Measurements from ENCODE around the gene DENND5A.
A peak's percentile ranks its signal among the peaks of the same experiment; 100 is the strongest.
"Not testable (repeated sequence)": the region's sequence is repeated elsewhere in the genome, so short reads cannot be mapped to it uniquely, and the experiment has no call there.

The DENND5A gene

GRCh38 chr11:9264316-9265210 is 587 bp downstream of the DENND5A start:
- DNase-seq = peak; percentile 44 to 83

GRCh38 chr11:9263840-9264315 is 1.3 kb downstream of the DENND5A start:
- peak; percentile 42 to 64 for DNase-seq

DNA sequence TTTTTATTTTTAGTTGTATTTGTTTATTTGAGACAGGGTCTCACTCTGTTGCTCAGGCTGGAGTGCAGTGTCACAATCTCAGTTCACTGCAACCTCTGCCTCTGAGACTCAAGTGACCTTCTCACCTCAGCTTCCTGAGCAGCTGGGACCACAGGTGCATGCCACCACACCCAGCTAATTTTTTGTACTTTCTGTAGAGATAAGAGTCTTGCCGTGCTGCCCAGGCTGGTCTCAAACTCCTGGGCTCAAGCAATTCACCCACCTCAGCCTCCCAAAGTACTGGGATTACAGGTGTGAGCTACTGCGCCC is 4.4 kb downstream of the DENND5A start:
- peak; percentile 19 to 26 for DNase-seq

DNA sequence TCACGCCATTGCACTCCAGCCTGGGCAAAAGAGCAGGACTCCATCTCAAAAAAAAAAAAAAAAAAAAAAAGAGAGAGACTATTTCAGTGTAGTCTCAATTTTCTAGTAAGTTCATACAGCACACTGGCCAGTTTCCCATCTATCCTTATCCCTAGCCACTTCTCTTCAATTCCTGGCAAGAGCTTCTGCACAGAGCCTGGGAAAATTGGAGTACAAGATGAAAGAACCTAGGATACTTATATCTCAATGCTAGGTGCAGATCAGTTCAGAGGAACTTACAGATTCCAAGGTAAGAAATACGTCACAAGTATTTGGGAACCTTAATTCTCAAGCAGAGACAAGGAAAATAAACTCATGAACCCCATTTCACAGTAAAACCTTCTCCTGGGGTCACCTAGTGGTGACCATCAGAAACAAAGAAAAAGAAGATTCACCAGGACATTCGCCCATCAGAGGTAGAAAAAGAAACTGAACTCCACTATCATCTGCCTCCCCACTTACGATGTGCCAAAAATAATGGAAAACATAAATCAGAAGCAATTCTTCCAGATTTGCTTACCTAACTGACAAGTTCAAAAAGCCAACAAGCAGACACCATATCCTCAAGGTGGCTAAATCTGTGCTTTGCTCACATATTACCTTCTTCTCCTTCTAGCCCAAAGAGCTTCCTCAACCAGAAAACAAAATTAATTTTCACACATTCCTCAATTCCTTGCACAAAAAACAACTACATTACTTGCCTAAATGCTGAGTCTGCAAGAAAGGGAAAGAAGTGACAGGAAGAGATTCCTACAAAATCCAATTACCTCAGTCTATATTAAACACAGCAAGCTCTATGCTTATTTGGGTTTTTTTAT is 4.9 kb downstream of the DENND5A start:
- no peak for DNase-seq

DNA sequence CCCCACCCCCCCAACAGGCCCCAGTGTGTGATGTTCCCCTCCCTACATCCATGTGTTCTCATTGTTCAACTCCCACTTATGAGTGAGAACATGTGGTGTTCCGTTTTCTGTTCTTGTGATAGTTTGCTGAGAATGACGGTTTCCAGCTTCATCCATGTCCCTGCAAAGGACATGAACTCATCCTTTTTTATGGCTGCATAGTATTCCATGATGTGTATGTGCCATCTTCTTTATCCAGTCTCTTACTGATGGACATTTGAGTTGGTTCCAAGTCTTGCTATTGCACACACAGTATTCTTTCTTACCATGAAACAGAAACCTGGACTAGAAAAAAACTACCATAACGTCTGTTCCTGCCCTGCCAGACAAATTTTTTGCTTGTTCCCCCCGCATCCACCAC is 6.9 kb downstream of the DENND5A start:
- DNase-seq = not testable (repeated sequence)

- DNase-seq = no peak
Measured at GRCh38 chr11:9254416-9254815, 10.7 kb downstream of the DENND5A start.

GRCh38 chr11:9253086-9253485 is 12.1 kb downstream of the DENND5A start:
- no peak for DNase-seq

- DNase-seq = peak in 1 of 2 donors; percentile 15
Measured at GRCh38 chr11:9251311-9251710, 13.8 kb downstream of the DENND5A start.

GRCh38 chr11:9250139-9250582 is 15.0 kb downstream of the DENND5A start:
- peak; percentile 36 to 63 for DNase-seq

DNA sequence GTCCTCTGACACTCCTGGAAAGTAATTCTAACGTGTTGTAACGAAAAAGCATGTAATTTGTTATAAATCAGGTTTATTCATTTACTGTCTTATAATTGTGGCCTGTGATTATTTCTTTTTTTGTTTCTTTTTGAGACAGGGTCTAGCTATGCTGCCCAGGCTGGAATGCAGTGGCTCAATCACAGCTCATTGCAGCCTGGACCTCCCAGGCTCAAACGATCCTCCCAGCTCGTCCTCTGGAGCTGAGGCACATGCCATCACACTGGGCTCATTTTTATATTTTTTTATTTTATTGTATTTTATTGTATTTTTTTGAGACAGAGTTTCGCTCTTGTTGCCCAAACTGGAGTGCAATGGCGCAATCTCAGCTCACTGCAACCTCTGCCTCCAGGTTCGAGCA is 15.9 kb downstream of the DENND5A start:
- DNase-seq = no peak

GRCh38 chr11:9247863-9248262 is 17.3 kb downstream of the DENND5A start:
- DNase-seq = no peak

DNA sequence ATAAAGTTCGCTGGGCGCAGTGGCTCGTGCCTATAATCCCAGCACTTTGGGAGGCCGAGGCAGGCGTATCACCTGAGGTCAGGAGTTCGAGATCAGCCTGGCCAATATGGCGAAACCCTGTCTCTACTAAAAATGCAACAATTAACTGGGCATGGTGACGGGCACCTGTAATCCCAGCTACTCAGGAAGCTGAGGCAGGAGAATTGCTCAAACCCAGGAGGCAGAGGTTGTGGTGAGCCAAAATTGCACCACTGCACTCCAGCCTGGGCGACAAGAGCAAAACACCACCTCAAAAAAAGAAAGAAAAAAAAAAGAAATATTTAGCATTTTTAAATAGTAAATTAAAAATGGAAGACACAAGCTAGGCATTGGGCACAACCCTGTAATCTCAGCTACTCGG is 28.9 kb downstream of the DENND5A start:
- not testable (repeated sequence) for DNase-seq

DNA sequence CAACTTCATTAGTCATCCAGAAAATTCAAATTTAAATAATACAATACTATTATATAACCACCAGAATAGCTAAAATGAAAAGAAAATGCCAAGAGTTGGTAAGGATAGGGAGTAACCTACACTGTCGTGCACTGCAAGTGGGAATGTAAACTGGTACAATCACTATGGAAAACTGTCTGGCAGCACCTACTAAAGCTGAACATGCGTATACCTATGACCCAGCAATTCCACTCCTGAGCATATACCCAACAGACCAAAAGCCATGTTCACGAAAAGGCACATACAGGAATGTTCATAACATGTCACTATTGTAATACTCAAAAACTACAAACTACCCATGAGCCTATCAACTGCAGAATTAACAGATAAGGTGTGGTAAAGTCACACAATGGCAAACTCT is 32.7 kb downstream of the DENND5A start:
- DNase-seq = no peak

DNA sequence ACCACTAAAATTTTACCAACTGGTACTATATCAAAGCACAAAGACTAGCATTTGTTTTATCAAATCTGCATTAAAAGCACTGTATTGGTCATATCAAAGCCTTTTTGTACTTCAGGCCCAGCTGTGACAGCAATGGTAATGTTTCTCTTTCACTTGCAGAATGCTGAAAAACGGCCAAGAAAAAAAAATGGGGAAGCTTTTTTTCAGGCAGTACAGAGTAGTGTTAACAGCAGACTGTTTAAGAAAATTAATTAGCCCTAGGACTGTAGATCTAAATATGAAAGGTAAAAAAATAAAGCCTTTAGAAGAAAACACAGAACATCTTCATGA is 33.3 kb downstream of the DENND5A start:
- DNase-seq = no peak

GRCh38 chr11:9230296-9230695 is 34.9 kb downstream of the DENND5A start:
- DNase-seq = no peak

DNA sequence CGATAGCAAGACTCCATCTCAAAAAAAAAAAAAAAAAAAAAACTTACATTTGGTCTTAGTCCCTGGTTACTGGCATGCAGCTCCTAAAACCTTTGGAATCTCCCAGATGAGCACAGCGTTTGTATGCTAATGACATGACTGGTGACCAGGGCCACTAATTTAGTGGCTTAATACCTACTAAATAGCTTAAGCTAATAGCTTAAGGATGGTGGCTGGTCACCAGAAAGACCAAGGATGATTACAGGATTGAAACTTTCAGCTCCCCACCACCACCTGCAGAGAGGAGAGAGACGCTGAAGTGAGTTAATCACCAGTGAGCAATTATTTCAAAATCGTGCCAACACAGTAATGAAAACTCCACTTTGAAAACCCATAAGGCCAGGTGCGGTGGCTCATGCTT is 37.1 kb downstream of the DENND5A start:
- DNase-seq = no peak

GRCh38 chr11:9225748-9226298 is 39.3 kb downstream of the DENND5A start:
- DNase-seq = no peak

DNA sequence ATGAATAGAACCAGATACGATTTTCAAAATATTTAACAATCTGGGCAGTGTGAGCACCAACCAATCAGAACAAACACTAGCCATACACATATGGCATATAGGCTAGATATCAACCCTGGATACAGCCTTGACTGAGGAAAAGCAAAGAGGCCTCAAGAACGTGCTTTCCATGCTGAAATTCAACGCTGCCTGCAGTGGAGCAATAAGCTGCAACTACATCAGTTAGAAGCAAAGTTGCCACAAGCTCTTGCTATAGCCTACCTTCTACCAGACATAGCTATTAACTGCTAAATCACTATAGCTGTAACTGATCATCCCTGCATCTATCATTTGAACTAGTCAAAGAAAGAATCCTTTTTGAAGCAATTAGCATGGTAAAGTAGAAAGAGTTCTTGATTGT is 42.5 kb downstream of the DENND5A start:
- no peak for DNase-seq

GRCh38 chr11:9220853-9221252 is 44.3 kb downstream of the DENND5A start:
- DNase-seq = not testable (repeated sequence)

DNA sequence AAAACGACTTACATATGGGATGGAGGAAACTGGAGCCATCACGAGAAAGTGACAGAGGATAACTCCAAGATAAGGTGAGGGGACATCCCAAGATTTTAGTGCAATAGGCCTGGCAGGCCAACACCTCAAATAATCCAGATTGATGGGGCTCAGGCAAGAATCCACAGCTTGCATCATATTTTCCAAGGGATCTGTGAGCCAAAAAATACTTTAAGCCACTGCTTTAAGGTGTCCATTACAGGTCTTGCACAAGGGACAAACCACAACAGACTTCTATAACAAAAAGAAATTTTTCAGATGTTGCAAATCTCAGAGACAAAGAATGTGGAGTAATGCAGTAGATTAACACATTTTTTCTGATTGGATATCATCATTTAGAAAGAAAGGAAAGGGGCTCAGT is 45.6 kb downstream of the DENND5A start:
- DNase-seq = no peak

GRCh38 chr11:9219115-9219514 is 46.0 kb downstream of the DENND5A start:
- DNase-seq = no peak

DNA sequence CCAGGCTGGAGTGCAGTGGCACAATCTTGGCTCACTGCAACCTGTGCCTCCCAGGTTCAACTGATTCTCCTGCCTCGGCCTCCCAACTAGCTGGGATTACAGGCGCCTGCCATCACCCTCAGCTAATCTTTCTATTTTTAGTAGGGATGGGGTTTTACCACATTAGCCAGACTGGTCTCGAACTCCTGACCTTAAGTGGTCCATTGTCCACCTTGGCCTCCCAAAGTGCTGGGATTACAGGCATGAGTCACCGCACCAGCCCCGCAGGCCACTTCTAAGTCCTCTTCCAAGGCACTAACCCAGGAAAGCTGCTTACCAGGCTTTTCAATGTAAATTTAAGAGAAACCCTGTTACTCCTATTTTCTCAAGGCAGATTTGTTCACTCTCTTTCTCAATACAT is 50.4 kb downstream of the DENND5A start:
- no peak for DNase-seq

- DNase-seq = no peak
Measured at GRCh38 chr11:9211322-9211721, 53.8 kb downstream of the DENND5A start.

DNA sequence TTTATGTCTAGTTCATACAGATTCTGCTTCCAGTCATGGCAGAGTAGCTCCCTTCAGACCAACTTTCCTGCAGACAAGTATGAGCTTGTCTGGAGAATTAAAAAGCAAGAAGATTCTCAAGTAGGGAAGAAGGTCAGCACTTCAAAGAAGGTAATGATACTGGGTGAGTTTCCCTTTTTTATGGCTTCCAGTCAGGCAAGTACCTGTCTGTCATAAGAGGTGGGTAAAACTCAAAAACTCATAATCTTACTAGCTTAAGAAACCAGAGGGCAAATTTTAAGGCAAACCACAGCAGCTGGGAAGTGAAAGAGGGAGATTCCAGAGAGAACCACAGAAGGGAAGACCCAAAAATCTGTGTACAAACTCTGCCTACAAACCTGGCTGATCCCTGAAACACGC is 54.2 kb downstream of the DENND5A start:
- DNase-seq = no peak
